HCT116 (cell line): ENCODE data around the gene GEMIN7. TPM values are rescaled to one million over a fixed set of nuclear protein-coding genes. Genes with fewer than 3 reads are reported as not detected.

Source experiments
- ATAC-seq: fragments of 200-7000 bp; cut with Tn5 transposase; 2 replicates; pipeline ENCODE4 v1.9.1; 2020; ENCODE audit warnings: mild to moderate bottlenecking, moderate library complexity
- BruUV-seq: library from RNA; stranded (reverse); fragments of 400-500 nt; replicated peaks from 2 replicates; lab custom pipeline; 2021; lab: Mats Ljungman, UMichigan
- CTCF ChIA-PET: fragments of 300-600 bp; sonication (Branson Sonifier 250); formaldehyde crosslinking; loops from one replicate; lab custom pipeline; 2021; ENCODE audit warnings: antibody characterized with exemption; lab: Charles Lee
- POLR2A ChIA-PET: fragments of 300-600, 350-600 bp; sonication (Branson Sonifier 250); formaldehyde crosslinking; loops from one replicate; lab custom pipeline; 2021; ENCODE audit warnings: antibody characterized with exemption; lab: Charles Lee
- RAD21 ChIA-PET, 2 experiments: fragments of 300-600 bp; sonication (Branson Sonifier 250); formaldehyde crosslinking; loops; one replicate each; lab custom pipeline; 2023; ENCODE audit warnings: low total read pairs in 2 of 2; ENCODE audit not compliant: uncharacterized antibody in 2 of 2, unreplicated experiment in 2 of 2, low non-redundant PET in 1 of 2; lab: Charles Lee
- DNase-seq: peaks from one replicate; pipeline ENCODE4 v3.0.0-alpha.2; 2010; ENCODE audit warnings: low read depth, low spot score
- H2AFZ ChIP-seq: fragments of 200-600 bp; shearing (Covaris generic), sonication (generic); 2 replicates; pipeline ENCODE4 v1.6.1; 2017; ENCODE audit warnings: low read depth, mixed run types, mixed read lengths, antibody characterized with exemption, low read length; ENCODE audit not compliant: poor library complexity, severe bottlenecking
- H3K27ac ChIP-seq: 2 replicates; pipeline ENCODE4 v1.5.1; 2012; ENCODE audit warnings: low read depth, low read length
- H3K27me3 ChIP-seq: fragments of 200-600 bp; sonication (generic); 2 replicates; pipeline ENCODE4 v1.6.1; 2016; ENCODE audit warnings: mixed run types, low read length, mixed read lengths; ENCODE audit not compliant: insufficient read depth
- H3K36me3 ChIP-seq, 2 experiments: fragments of 200-500 bp in 1 of 2; fragments of 200-600 bp in 1 of 2; sonication (Bioruptor generic) in 1 of 2; sonication (generic) in 1 of 2; 2 replicates each; pipeline versions ENCODE4 v1.5.1 to v1.6.1; 2014 to 2016; ENCODE audit warnings: low read length in 2 of 2, inconsistent platforms in 1 of 2, mixed read lengths in 1 of 2, mixed run types in 1 of 2; ENCODE audit not compliant: insufficient read depth in 2 of 2, control insufficient read depth in 1 of 2
- H3K4me1 ChIP-seq, 2 experiments: fragments of 200-600 bp in 1 of 2; sonication (generic) in 1 of 2; 2 replicates each; pipeline versions ENCODE4 v1.5.1 to v1.6.1; 2012 to 2017; ENCODE audit warnings: low read length in 2 of 2, inconsistent platforms in 1 of 2, mild to moderate bottlenecking in 1 of 2, mixed read lengths in 1 of 2, mixed run types in 1 of 2, moderate library complexity in 1 of 2; ENCODE audit not compliant: insufficient read depth in 2 of 2, control insufficient read depth in 1 of 2
- H3K4me2 ChIP-seq: fragments of 200-600 bp; sonication (generic); 2 replicates; pipeline ENCODE4 v1.6.1; 2017; ENCODE audit warnings: mixed run types, low read length, mixed read lengths
- H3K4me3 ChIP-seq, 2 experiments: fragments of 200-600 bp in 1 of 2; sonication (generic) in 1 of 2; replicated peaks in 1 of 2; 2 replicates each; pipeline ENCODE4 v1.5.1; 2011 to 2016; ENCODE audit warnings: low read length in 2 of 2, control low read depth in 1 of 2, low read depth in 1 of 2, mild to moderate bottlenecking in 1 of 2, mixed read lengths in 1 of 2, mixed run types in 1 of 2
- H3K79me2 ChIP-seq: fragments of 200-600 bp; sonication (generic); 2 replicates; pipeline ENCODE4 v1.6.1; 2017; ENCODE audit warnings: mild to moderate bottlenecking, mixed run types, low read length, moderate library complexity, mixed read lengths; ENCODE audit not compliant: insufficient read depth
- H3K9ac ChIP-seq: fragments of 200-600 bp; sonication (generic); 2 replicates; pipeline ENCODE4 v1.6.1; 2016; ENCODE audit warnings: low read length, mixed read lengths
- H3K9me2 ChIP-seq: fragments of 200-600 bp; sonication (generic), shearing (Covaris generic); 2 replicates; pipeline ENCODE4 v1.6.1; 2017; ENCODE audit warnings: mixed run types, mild to moderate bottlenecking, moderate library complexity; ENCODE audit not compliant: insufficient read depth
- H3K9me3 ChIP-seq, 2 experiments: fragments of 200-500 bp in 1 of 2; fragments of 200-600 bp in 1 of 2; sonication (Bioruptor generic) in 1 of 2; sonication (generic) in 1 of 2; 2 replicates each; pipeline ENCODE4 v1.6.1; 2014 to 2017; ENCODE audit warnings: low read length in 2 of 2, mixed read lengths in 2 of 2, inconsistent platforms in 1 of 2, low read depth in 1 of 2, mild to moderate bottlenecking in 1 of 2, mixed run types in 1 of 2, moderate library complexity in 1 of 2; ENCODE audit not compliant: control insufficient read depth in 1 of 2, insufficient read depth in 1 of 2
- H4K20me1 ChIP-seq: fragments of 200-600 bp; sonication (generic), shearing (Covaris generic); 2 replicates; pipeline ENCODE4 v1.6.1; 2017; ENCODE audit warnings: mixed run types, mild to moderate bottlenecking, moderate library complexity; ENCODE audit not compliant: insufficient read depth
- EZH2 ChIP-seq: fragments of 200-600 bp; sonication (generic); IDR thresholded peaks from 2 replicates; pipeline ENCODE4 v1.6.1; 2017; ENCODE audit warnings: antibody characterized with exemption, mixed run types
- FOSL1 ChIP-seq: IDR thresholded peaks from 2 replicates; pipeline ENCODE4 v1.6.1; 2012; ENCODE audit warnings: low read depth
- JUND ChIP-seq: IDR thresholded peaks from 2 replicates; pipeline ENCODE4 v1.6.1; 2012
- POLR2A ChIP-seq: IDR thresholded peaks from 2 replicates; pipeline ENCODE4 v1.7.0; 2011; ENCODE audit warnings: borderline replicate concordance; ENCODE audit not compliant: insufficient read depth, insufficient read length; ENCODE audit errors: extremely low read depth
- RAD21 ChIP-seq: IDR thresholded peaks from 2 replicates; pipeline ENCODE4 v1.6.1; 2012; ENCODE audit warnings: low read depth, mild to moderate bottlenecking
- REST ChIP-seq: IDR thresholded peaks from 2 replicates; pipeline ENCODE4 v1.6.1; 2012; ENCODE audit warnings: low read depth
- SIN3A ChIP-seq: IDR thresholded peaks from 2 replicates; pipeline ENCODE4 v1.6.1; 2012; ENCODE audit warnings: low read depth
- SP1 ChIP-seq: IDR thresholded peaks from 2 replicates; pipeline ENCODE4 v1.6.1; 2012; ENCODE audit warnings: low read depth
- SRF ChIP-seq: IDR thresholded peaks from 2 replicates; pipeline ENCODE4 v1.6.1; 2012; ENCODE audit warnings: low read depth
- TCF7L2 ChIP-seq: IDR thresholded peaks from 2 replicates; pipeline ENCODE4 v1.7.0; 2011; ENCODE audit warnings: borderline replicate concordance, inconsistent platforms; ENCODE audit not compliant: insufficient read depth, insufficient read length; ENCODE audit errors: extremely low read depth
- YY1 ChIP-seq: IDR thresholded peaks from 2 replicates; pipeline ENCODE4 v1.6.1; 2011; ENCODE audit warnings: low read length, low read depth, moderate library complexity, mild to moderate bottlenecking; ENCODE audit not compliant: insufficient replicate concordance; ENCODE audit errors: extremely low read depth
- ZBTB33 ChIP-seq: IDR thresholded peaks from 2 replicates; pipeline ENCODE4 v1.6.1; 2011; ENCODE audit warnings: mild to moderate bottlenecking, low read length, moderate library complexity; ENCODE audit not compliant: insufficient replicate concordance; ENCODE audit errors: extremely low read depth
- intact Hi-C: fragments of 100-400 bp; cut with micrococcal nuclease; formaldehyde crosslinking; loops from 2 replicates; pipeline ENCODE4 v1.10.0; 2022
- total RNA-seq: library from RNA; stranded (reverse); gene quantifications from one replicate; pipeline ENCODE4 v1.2.1, GENCODE V29; 2021; ENCODE audit not compliant: unreplicated experiment
- TF ChIP-seq, protein P1 (sequence below): IDR thresholded peaks from 2 replicates; pipeline ENCODE4 v1.6.1; 2012

Gene GEMIN7
- total RNA-seq, 1 experiment from 2014 or later, result 35.4 TPM

DNA sequence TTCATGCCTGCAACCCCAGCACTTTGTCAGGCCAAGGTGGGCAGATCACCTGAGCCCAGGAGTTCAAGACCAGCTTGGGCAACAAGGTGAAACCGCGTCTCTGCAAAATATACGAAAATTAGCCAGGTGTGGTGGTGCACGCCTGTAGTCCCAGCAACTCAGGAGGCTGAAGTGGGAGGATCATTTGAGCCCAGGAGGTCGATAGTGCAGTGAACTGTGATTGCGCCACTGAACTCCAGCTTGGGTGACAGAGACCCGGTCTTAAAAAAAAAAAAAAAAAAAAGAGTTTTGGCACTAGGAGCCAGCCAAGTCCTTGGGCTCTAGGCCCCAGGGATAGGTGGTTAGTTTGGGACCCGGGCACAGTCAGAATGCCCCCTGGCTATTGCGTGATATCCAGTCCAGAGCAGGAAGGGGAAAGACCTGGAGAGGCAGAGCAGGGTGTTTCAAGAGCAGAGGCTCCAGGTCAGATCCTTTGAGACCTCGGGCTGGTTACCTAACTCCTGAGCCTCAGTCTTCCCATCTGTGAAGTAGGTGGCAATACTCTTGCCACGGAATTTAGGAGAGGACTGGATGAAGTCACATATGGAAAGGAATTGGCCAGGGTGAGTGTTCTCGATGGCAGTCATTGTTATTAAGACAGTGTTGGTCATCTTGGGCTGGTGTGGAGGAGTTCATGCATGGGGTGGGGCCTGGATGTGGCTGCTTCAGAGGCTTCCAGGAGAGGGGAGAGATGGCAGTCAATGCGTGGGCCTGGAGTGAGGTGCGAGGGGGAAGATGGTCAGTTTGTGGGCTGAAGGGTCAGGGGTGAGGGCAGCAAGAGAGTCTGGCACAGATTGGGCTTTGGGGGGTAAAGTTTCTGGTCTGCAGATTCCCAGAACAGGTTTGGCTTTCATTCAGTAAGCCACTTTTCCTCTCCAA is 16.7 kb downstream of the GEMIN7 start (continued):
- TF ChIP-seq ZBTB33 (no peak), EZH2 (no peak), RAD21 (no peak), SP1 (no peak), POLR2A (no peak), SRF (no peak), TCF7L2 (no peak), FOSL1 (no peak)
- TF ChIP-seq, protein P1, sequence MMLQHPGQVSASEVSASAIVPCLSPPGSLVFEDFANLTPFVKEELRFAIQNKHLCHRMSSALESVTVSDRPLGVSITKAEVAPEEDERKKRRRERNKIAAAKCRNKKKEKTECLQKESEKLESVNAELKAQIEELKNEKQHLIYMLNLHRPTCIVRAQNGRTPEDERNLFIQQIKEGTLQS, result no peak

GRCh38 chr19:45096700-45097099 is 17.6 kb downstream of the GEMIN7 start:
- ATAC-seq, result no peak
- TF ChIP-seq POLR2A, result no peak
- TF ChIP-seq TCF7L2, result no peak
- TF ChIP-seq YY1, result no peak
- TF ChIP-seq JUND, result no peak
- no peak for TF ChIP-seq REST
- no peak for TF ChIP-seq SIN3A
- TF ChIP-seq, all 23 proteins: peak for 0
- DNase-seq, result no peak

More at GRCh38 chr19:45096700-45097099, 17.6 kb downstream of the GEMIN7 start:
- Histone ChIP-seq H3K9me3 (no peaks in the 10 kb centered on the region), H3K9me2 (no peaks in the 10 kb centered on the region), H3K27me3 (no peaks in the 10 kb centered on the region), H3K27ac (no peak overlapping the region), H2AFZ (no peak overlapping the region), H3K79me2 (peaks cover 88% of the 10 kb centered on the region), H3K9ac (no peak overlapping the region), H3K36me3 (no peaks in the 10 kb centered on the region), H4K20me1 (no peaks in the 10 kb centered on the region; the same call in 1 of the 2 replicates), H3K4me2 (no peak overlapping the region), H3K4me1 (peaks cover 12 to 47% of the 10 kb centered on the region in 2 experiments; a peak in 3 of 4 replicates), H3K4me3 (no peak overlapping the region)
- ChIA-PET POLR2A (no interaction called here), CTCF (no interaction called here), RAD21 (no interaction called here)
- intact Hi-C loops, result loop anchor here (10.0 kb wide), 2 partner anchors 78 to 678 kb away; partner anchors contain the start of genes BLOC1S3 and TRAPPC6A
- BruUV-seq, result no TSS peak
